Mucosa of descending colon (tissue), 3 donors: ENCODE results near the gene SUN1. TPM values are rescaled to one million over a fixed set of nuclear protein-coding genes. Genes with fewer than 3 reads are reported as not detected.
"Not testable (repeated sequence)": the region's sequence is repeated elsewhere in the genome, so short reads cannot be mapped to it uniquely, and the experiment has no call there.

Experiments used
- ATAC-seq: fragments of 200-7000 bp; cut with Tn5 transposase; one replicate; pipeline ENCODE4 v1.9.1; 2020; ENCODE audit warnings: mild to moderate bottlenecking, moderate library complexity
- DNase-seq, 3 donors: peaks; one replicate each; pipeline ENCODE4 v3.0.0-alpha.2; 2020
- H3K36me3 ChIP-seq: fragments of 200-600 bp; one replicate; pipeline ENCODE4 v1.8.0; 2021; ENCODE audit warnings: low read depth, mild to moderate bottlenecking
- H3K4me1 ChIP-seq: fragments of 200-600 bp; one replicate; pipeline ENCODE4 v1.8.0; 2021; ENCODE audit warnings: low read depth, mild to moderate bottlenecking
- H3K4me3 ChIP-seq: fragments of 200-600 bp; one replicate; pipeline ENCODE4 v1.8.0; 2021; ENCODE audit warnings: mild to moderate bottlenecking
- H3K9me3 ChIP-seq: fragments of 200-600 bp; one replicate; pipeline ENCODE4 v1.8.0; 2021; ENCODE audit warnings: mild to moderate bottlenecking
- CTCF ChIP-seq: fragments of 200-600 bp; IDR thresholded peaks from one replicate; pipeline ENCODE4 v1.8.0; 2022; ENCODE audit warnings: antibody characterized with exemption, mild to moderate bottlenecking
- intact Hi-C, 2 donors: fragments of 100-400 bp; cut with DNase I in 1 of 2; cut with micrococcal nuclease in 1 of 2; formaldehyde crosslinking; loops; one replicate each; pipeline versions ENCODE4 v1.11.0 to v1.11.1; 2022; cut with DNase I, micrococcal nuclease
- total RNA-seq, 3 donors: library from RNA; stranded (reverse); fragmentation: NEBNext Ultra II Directional in 2 of 3; extraction: Animal tissue kit (Norgen Biotek cat#: 25700) in 2 of 3; gene quantifications; one replicate each; pipeline versions ENCODE4 v1.2.1 to v1.2.4, GENCODE V29; 2021 to 2023
- donor health status: DM: no; HTN: no; CAD: no; lungs with moderate emphysema.
- donor health status: DM: no; HTN: no; CAD: no.
- donor health status: DM: no; HTN: yes; CAD: no.

The SUN1 gene
- total RNA-seq, 3 donors from 2014 or later: 151 to 179 (median 164) TPM

DNA sequence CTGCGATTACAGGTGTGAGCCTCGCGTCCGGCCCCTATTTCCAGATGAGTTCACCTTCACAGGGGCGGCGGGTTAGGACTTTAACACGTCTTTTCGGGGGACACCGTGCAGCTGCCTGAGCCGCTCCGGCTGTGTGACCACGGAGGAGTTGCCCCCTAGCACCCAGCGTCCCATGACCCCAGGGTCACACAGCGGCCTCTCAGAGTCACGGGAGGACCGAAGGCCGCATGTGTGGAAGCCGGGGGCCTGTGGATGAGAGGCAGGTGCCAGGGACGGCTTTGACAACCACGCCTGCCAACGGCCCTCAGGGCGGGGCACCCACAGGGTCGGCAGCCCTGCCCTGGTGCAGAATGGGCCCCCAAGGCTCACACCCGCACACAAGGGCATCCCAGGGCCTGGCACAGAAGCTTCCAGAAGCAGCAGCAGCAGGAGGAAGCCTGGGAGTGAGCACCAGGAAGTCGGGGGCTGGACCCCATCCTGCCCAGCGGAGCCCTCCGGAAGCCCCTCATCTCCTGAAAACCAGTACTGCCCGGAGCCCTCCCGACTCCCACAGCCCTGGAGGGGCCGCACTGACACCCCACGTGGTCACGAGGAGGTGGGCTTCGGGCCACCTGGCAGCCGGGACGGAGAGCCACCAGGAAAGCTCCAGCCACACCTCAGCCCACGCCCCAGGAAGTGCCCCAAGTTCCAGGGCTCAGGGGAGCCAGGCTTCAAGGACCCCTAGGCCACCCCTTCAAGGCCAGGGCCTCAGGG is 89.5 kb downstream of the SUN1 start:
- Histone ChIP-seq H3K36me3 (no peaks in the 10 kb centered on the region), H3K9me3 (no peaks in the 10 kb centered on the region), H3K4me1 (peaks cover 60% of the 10 kb centered on the region), H3K4me3 (no peak overlapping the region)
- DNase-seq: peak; percentile 61 to 79 (median 72)
- peak; percentile 5 for ATAC-seq
- intact Hi-C loops: no loop called here
- no peak for TF ChIP-seq CTCF

DNA sequence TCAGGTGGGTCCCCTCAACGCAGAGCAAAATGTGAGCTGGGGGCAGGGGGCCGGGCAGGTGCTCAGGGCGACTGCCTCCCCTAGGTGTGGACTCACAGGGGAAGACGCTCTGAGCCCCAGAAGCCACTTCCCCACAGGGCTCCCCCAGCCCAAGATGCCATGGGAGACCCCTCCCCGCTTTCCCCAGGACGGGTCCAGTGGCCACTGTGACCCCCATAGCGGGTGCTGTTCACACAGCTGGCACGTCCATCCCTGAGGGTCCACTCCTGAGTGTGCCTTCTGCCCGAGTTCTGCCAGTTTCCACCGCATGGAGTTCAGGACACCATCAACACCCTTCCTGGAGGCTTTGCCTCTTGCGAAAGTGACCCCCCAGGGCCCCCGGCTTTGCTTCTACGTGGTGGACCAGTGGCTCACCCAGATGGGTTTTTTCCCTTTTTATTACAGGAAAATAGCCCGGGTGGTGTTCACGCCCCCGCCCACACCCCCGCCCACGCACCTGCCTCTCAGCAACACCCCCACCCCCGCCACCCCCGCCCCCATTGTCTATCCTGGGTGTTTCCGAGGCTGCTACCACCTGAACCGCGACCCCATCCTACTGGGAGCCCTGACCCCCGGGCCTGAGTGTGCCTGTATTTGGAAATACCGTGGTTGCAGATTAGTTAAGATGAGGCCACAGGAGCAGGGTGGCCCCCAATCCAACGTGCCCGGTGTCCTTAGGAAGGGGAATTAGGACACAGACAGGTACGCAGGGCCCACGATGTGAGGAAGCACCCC is 90.2 kb downstream of the SUN1 start:
- ATAC-seq: no peak
- H3K4me1 ChIP-seq: peaks cover 66% of the 10 kb centered on the region
- TF ChIP-seq CTCF: no peak

GRCh38 chr7:923108-924041 is 91.1 kb downstream of the SUN1 start:
- Histone ChIP-seq H3K36me3 (no peaks in the 10 kb centered on the region), H3K4me1 (peaks cover 67% of the 10 kb centered on the region), H3K9me3 (no peaks in the 10 kb centered on the region), H3K4me3 (no peak overlapping the region)
- intact Hi-C loops: no loop called here
- no peak for TF ChIP-seq CTCF
- DNase-seq: peak; percentile 91 to 94 (median 92)
- peak; percentile 61 for ATAC-seq

More for the DNA sequence above, 90.2 kb downstream of the SUN1 start:
- intact Hi-C loops: no loop called here
- Histone ChIP-seq H3K4me3 (no peak overlapping the region), H3K9me3 (no peaks in the 10 kb centered on the region), H3K36me3 (no peaks in the 10 kb centered on the region)
- peak; percentile 65 to 71 (median 69) for DNase-seq

DNA sequence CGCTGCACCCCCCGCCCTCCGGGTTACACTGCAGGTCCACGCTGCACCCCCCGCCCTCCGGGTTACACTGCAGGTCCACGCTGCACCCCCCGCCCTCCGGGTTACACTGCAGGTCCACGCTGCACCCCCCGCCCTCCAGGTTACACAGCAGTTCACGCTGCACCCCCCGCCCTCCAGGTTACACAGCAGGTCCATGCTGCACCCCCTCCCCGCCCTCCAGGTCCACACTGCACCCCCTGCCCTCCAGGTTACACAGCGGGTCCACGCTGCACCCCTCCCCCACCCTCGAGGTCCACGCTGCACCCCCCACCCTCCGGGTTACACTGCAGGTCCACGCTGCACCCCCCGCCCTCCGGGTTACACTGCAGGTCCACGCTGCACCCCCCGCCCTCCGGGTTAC is 91.8 kb downstream of the SUN1 start:
- H3K36me3 ChIP-seq, H3K9me3 ChIP-seq, H3K4me3 ChIP-seq, intact Hi-C loops, ATAC-seq: not testable (repeated sequence)
- DNase-seq: peak; percentile 12 to 81 (median 56)
- H3K4me1 ChIP-seq: peaks cover 67% of the 10 kb centered on the region

Other genes with a start within 250 kb of the SUN1 start
- gene DNAAF5, start 105.8 kb upstream of the SUN1 start, total RNA-seq: 10 to 100 TPM; 29.4 to 43.0 (median 30.9) TPM
- gene PRKAR1B, start 105.2 kb upstream of the SUN1 start, total RNA-seq: 10 to 100 TPM; 10.1 to 24.5 (median 24.4) TPM
- 10 to 100 TPM; 36.9 to 48.8 (median 48.2) TPM for gene GET4, start 44.1 kb downstream of the SUN1 start, total RNA-seq
- 100 to 1,000 TPM in 1 of 3 donors, 10 to 100 TPM in 2; 80.7 to 153 (median 98.8) TPM for gene ADAP1, start 122.2 kb downstream of the SUN1 start, total RNA-seq
- 10 to 100 TPM; 14.9 to 20.9 (median 15.8) TPM for gene COX19, start 143.1 kb downstream of the SUN1 start, total RNA-seq
- gene CYP2W1, start 150.7 kb downstream of the SUN1 start, total RNA-seq: 1 to 10 TPM in 2 of 3 donors, under 1 TPM in 1; 0.47 to 2.3 (median 2.1) TPM
- 10 to 100 TPM in 1 of 3 donors, 1 to 10 TPM in 2; 3.5 to 13.0 (median 5.7) TPM for gene GPR146, start 212.1 kb downstream of the SUN1 start, total RNA-seq